PC-3 (cell line): ENCODE data around the gene CFAP73. TPM values are rescaled to one million over a fixed set of nuclear protein-coding genes. Genes with fewer than 3 reads are reported as not detected.
"Not testable (repeated sequence)": the region's sequence is repeated elsewhere in the genome, so short reads cannot be mapped to it uniquely, and the experiment has no call there.

ENCODE experiments used
- ATAC-seq: fragments of 200-7000 bp; cut with Tn5 transposase; 2 replicates; pipeline ENCODE4 v1.9.1; 2020; ENCODE audit warnings: mild to moderate bottlenecking, moderate library complexity
- BruUV-seq: library from RNA; stranded (reverse); fragments of 400-500 nt; replicated peaks from 2 replicates; lab custom pipeline; 2021; lab: Mats Ljungman, UMichigan
- CTCF ChIA-PET: fragments of 300-600 bp; sonication (Branson Sonifier 250); formaldehyde crosslinking; loops from one replicate; lab custom pipeline; 2022; ENCODE audit warnings: antibody characterized with exemption; lab: Charles Lee
- POLR2A ChIA-PET: fragments of 300-600 bp; sonication (Branson Sonifier 250); formaldehyde crosslinking; loops from one replicate; lab custom pipeline; 2022; ENCODE audit warnings: antibody characterized with exemption; ENCODE audit not compliant: unreplicated experiment; lab: Charles Lee
- DNase-seq: peaks from one replicate; pipeline ENCODE4 v3.0.0-alpha.2; 2015
- H2AFZ ChIP-seq: fragments of 300-600 bp; sonication (generic); 2 replicates; pipeline ENCODE4 v1.6.0; 2016; ENCODE audit warnings: antibody characterized with exemption, low read length
- H3F3A ChIP-seq: fragments of 300-600 bp; sonication (generic); one replicate; pipeline ENCODE4 v1.6.0; 2017; ENCODE audit warnings: antibody characterized with exemption, low read length, control low read depth, mild to moderate bottlenecking; ENCODE audit not compliant: unreplicated experiment
- H3K27ac ChIP-seq: fragments of 300-600 bp; sonication (generic); 2 replicates; pipeline ENCODE4 v1.5.1; 2016; ENCODE audit warnings: mild to moderate bottlenecking, low read length
- H3K27me3 ChIP-seq: fragments of 300-600 bp; sonication (generic); 2 replicates; pipeline ENCODE4 v1.6.1; 2016; ENCODE audit warnings: low read length, mixed read lengths
- H3K36me3 ChIP-seq: fragments of 300-600 bp; sonication (generic); 2 replicates; pipeline ENCODE4 v1.6.1; 2016; ENCODE audit warnings: low read depth, mixed run types, low read length, mixed read lengths
- H3K4me1 ChIP-seq: fragments of 300-600 bp; sonication (generic); 2 replicates; pipeline ENCODE4 v1.5.1; 2016; ENCODE audit warnings: low read length; ENCODE audit not compliant: insufficient read depth
- H3K4me2 ChIP-seq: fragments of 300-600 bp; sonication (generic); 2 replicates; pipeline ENCODE4 v1.6.0; 2016; ENCODE audit warnings: low read length
- H3K4me3 ChIP-seq: fragments of 300-600 bp; sonication (generic); 2 replicates; pipeline ENCODE4 v1.5.1; 2016; ENCODE audit warnings: mild to moderate bottlenecking, low read length, mixed read lengths
- H3K79me2 ChIP-seq: fragments of 300-600 bp; sonication (generic); 2 replicates; pipeline ENCODE4 v1.6.1; 2017; ENCODE audit warnings: low read length, mixed read lengths
- H3K9ac ChIP-seq: fragments of 300-600 bp; sonication (generic); 2 replicates; pipeline ENCODE4 v1.6.0; 2016; ENCODE audit warnings: mild to moderate bottlenecking, low read length
- H3K9me2 ChIP-seq: fragments of 300-600 bp; sonication (generic); replicated peaks from 2 replicates; pipeline ENCODE4 v1.6.1; 2016; ENCODE audit warnings: mixed run types, low read length, mixed read lengths
- H3K9me3 ChIP-seq: fragments of 300-600 bp; sonication (generic); 2 replicates; pipeline ENCODE4 v1.6.1; 2016; ENCODE audit warnings: low read length, mixed read lengths
- H4K20me1 ChIP-seq: fragments of 300-600 bp; sonication (generic); 2 replicates; pipeline ENCODE4 v1.6.1; 2016; ENCODE audit warnings: low read length, mixed read lengths
- EZH2 ChIP-seq: fragments of 300-600 bp; sonication (generic); IDR thresholded peaks from one replicate; pipeline ENCODE4 v1.6.1; 2017; ENCODE audit warnings: antibody characterized with exemption, mild to moderate bottlenecking, low read length; ENCODE audit not compliant: unreplicated experiment
- EZH2phosphoT487 ChIP-seq: fragments of 300-600 bp; sonication (generic); IDR thresholded peaks from 2 replicates; pipeline ENCODE4 v1.6.1; 2018; ENCODE audit warnings: mild to moderate bottlenecking, antibody characterized with exemption, low read length, borderline replicate concordance
- intact Hi-C: fragments of 100-400 bp; cut with micrococcal nuclease; formaldehyde crosslinking; loops from 2 replicates; pipeline ENCODE4 v1.9.0; 2023
- total RNA-seq: library from RNA; depleted of rRNA; stranded (reverse); fragments of >200 nt; gene quantifications from 2 replicates; pipeline ENCODE4 v1.2.3, GENCODE V29; 2014
- TF ChIP-seq, protein P1 (sequence below): fragments of 300-600 bp; sonication (generic); conservative IDR thresholded peaks from 2 replicates; pipeline ENCODE4 v1.5.1; 2017; ENCODE audit warnings: antibody characterized with exemption, low read depth, mild to moderate bottlenecking, low read length

The CFAP73 gene
- total RNA-seq, 1 experiment from 2014 or later, result not detected

DNA sequence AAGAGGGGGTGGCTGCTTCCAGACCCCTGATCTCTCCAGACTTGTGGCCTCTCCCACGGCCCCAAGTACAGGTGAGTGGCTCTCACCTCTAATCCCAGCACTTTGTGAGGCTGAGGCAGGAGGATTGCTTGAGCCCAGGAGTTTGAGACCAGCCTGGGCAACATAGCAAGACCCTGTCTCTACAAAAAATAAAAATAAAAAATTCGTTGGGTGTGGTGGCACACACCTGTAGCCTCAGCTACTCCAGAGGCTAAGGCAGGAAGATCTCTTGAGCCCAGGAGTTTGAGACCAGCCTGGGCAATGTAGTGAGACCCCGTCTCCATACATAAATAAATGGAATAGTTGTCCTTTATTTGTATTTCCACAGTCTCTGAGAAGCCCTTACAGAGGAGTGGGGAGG lies 7.8 kb upstream of the CFAP73 start:
- CTCF ChIA-PET, BruUV-seq, POLR2A ChIA-PET, H3K4me2 ChIP-seq, H3K9me3 ChIP-seq, H3F3A ChIP-seq, intact Hi-C loops, H3K9me2 ChIP-seq, H3K27me3 ChIP-seq, H3K9ac ChIP-seq, H3K4me1 ChIP-seq, H3K36me3 ChIP-seq, H3K27ac ChIP-seq, H2AFZ ChIP-seq, H3K79me2 ChIP-seq, H3K4me3 ChIP-seq, H4K20me1 ChIP-seq, DNase-seq, ATAC-seq: not testable (repeated sequence)

DNA sequence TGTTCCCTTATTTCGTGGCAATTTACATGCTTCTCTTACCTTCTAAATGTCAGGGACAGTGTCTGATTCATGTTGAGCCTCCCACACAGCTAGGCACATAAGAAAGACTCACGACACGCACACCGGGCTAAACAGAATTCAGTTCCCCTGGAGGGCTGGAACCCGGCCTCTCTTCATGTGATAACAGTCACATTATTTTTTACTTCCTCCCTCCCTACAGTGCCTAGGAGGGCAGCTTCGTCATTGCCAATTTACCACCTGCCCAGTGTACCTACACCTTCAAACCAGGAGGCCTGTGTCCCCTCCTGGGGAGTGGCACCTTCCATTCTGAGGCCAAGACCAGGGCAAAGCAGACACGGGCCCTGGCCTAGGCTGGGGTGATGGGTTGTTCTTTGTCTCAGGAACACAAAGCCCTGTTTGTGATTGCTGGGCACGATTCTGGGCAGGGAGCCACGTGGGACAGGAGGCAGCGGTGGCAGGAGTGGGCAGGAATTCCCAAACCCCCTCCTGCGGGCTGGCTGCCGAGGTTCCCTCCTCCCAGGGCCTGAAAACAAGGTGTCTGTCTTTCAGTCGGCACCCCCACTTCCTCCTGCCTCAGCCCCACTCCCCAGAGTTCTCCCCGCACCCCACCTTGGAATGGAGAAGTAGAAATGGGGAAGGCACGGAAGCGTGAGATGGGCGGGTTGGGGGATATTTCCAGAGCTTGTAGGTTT lies 7.2 kb upstream of the CFAP73 start:
- peak; percentile 53; the same call in 1 of the 2 replicates for ATAC-seq
- BruUV-seq, result no TSS peak
- Histone ChIP-seq H4K20me1 (no peaks in the 10 kb centered on the region), H3K36me3 (no peaks in the 10 kb centered on the region), H3K27me3 (no peaks in the 10 kb centered on the region), H3F3A (no peaks in the 10 kb centered on the region), H3K9ac (no peak overlapping the region), H2AFZ (peak overlapping the region; percentile 64; the same call in 1 of the 2 replicates), H3K4me2 (no peak overlapping the region), H3K4me1 (no peaks in the 10 kb centered on the region), H3K9me3 (no peaks in the 10 kb centered on the region), H3K27ac (no peak overlapping the region), H3K79me2 (no peaks in the 10 kb centered on the region), H3K4me3 (no peak overlapping the region), H3K9me2 (no peaks in the 10 kb centered on the region)
- DNase-seq, result no peak
- ChIA-PET CTCF (no interaction called here), POLR2A (interaction anchor here (0.5 kb wide), 1 partner anchor 21 kb away, joined by 3 read pairs; no protein-coding TSS in a partner anchor)
- TF ChIP-seq EZH2phosphoT487, result no peak
- TF ChIP-seq, protein P1, sequence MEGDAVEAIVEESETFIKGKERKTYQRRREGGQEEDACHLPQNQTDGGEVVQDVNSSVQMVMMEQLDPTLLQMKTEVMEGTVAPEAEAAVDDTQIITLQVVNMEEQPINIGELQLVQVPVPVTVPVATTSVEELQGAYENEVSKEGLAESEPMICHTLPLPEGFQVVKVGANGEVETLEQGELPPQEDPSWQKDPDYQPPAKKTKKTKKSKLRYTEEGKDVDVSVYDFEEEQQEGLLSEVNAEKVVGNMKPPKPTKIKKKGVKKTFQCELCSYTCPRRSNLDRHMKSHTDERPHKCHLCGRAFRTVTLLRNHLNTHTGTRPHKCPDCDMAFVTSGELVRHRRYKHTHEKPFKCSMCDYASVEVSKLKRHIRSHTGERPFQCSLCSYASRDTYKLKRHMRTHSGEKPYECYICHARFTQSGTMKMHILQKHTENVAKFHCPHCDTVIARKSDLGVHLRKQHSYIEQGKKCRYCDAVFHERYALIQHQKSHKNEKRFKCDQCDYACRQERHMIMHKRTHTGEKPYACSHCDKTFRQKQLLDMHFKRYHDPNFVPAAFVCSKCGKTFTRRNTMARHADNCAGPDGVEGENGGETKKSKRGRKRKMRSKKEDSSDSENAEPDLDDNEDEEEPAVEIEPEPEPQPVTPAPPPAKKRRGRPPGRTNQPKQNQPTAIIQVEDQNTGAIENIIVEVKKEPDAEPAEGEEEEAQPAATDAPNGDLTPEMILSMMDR, result no peak
- TF ChIP-seq EZH2, result no peak
- intact Hi-C loops, result no loop called here

DNA sequence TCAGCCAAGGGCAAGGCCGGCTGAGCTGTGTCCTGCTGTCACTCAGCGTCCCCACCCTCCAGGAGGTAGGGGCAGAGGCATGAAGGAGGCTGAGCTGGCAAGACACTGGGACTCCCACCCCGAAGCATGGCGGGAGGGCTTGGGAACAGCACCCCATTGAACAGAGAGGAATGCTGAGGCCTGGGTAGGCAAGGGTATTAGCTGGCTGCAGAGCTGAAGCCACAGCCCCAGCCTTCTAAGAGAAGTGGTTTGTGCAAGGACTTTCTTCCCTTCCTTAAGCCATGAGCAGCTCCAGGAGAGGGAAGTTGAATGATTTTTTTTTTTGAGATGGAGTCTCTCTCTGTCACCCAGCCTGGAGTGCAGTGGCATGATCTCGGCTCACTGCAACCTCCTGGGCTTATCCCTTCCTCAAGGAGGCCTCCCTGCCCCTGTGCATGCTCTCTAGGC lies 6.6 kb upstream of the CFAP73 start:
- no peaks in the 10 kb centered on the region for H3F3A ChIP-seq
- H3K4me1 ChIP-seq, result no peaks in the 10 kb centered on the region
- H3K9ac ChIP-seq, result no peak overlapping the region
- CTCF ChIA-PET, result no interaction called here
- POLR2A ChIA-PET, result interaction anchor here (0.5 kb wide), 1 partner anchor 22 kb away, joined by 3 read pairs; no protein-coding TSS in a partner anchor
- intact Hi-C loops, result no loop called here
- no peak for TF ChIP-seq EZH2phosphoT487
- TF ChIP-seq, protein P1, result no peak
- no peak for TF ChIP-seq EZH2
- no peaks in the 10 kb centered on the region for H3K9me3 ChIP-seq
- H3K4me2 ChIP-seq, result no peak overlapping the region
- H2AFZ ChIP-seq, result no peak overlapping the region
- H3K4me3 ChIP-seq, result no peak overlapping the region
- no peak for DNase-seq
- H3K27ac ChIP-seq, result no peak overlapping the region
- no peaks in the 10 kb centered on the region for H3K36me3 ChIP-seq
- no TSS peak for BruUV-seq
- no peak for ATAC-seq
- no peaks in the 10 kb centered on the region for H3K27me3 ChIP-seq
- H3K9me2 ChIP-seq, result no peaks in the 10 kb centered on the region
- H4K20me1 ChIP-seq, result no peaks in the 10 kb centered on the region
- H3K79me2 ChIP-seq, result no peaks in the 10 kb centered on the region
